NCI-H526 (cell line): Measurements from ENCODE around the gene TLR4.

Experiments
- DNase-seq, 2 experiments: peaks; one replicate each; lab custom pipeline; 2025; lab: John Stamatoyannopoulos, UW

Gene TLR4

DNA sequence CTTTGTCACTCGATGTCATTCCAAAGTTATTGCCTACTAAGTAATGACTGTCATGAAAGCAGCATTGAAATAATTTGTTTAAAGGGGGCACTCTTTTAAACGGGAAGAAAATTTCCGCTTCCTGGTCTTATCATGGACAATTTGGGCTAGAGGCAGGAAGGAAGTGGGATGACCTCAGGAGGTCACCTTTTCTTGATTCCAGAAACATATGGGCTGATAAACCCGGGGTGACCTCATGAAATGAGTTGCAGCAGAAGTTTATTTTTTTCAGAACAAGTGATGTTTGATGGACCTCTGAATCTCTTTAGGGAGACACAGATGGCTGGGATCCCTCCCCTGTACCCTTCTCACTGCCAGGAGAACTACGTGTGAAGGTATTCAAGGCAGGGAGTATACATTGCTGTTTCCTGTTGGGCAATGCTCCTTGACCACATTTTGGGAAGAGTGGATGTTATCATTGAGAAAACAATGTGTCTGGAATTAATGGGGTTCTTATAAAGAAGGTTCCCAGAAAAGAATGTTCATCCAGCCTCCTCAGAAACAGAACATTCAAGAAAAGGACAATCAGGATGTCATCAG is 11.3 kb downstream of the TLR4 start:
- DNase-seq: no peak

DNA sequence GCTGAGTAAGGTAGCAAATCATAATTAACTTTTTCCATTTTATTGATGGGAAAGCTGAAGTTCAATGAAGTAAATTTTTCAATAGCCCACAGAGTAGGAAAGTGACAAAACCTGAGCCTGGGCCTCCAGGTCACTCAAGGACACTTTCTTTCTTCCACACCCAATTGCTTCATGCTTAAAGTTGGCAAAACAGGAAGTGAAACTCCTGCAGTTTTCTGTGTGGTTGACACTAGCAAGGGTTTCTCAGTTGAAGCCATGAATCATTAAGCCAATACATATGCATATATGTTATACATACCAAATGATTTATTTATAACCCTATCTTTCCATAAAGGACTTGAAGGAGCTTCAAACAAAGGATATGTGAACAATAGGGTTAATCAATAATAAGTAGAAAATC is 13.9 kb downstream of the TLR4 start:
- DNase-seq: no peak

DNA sequence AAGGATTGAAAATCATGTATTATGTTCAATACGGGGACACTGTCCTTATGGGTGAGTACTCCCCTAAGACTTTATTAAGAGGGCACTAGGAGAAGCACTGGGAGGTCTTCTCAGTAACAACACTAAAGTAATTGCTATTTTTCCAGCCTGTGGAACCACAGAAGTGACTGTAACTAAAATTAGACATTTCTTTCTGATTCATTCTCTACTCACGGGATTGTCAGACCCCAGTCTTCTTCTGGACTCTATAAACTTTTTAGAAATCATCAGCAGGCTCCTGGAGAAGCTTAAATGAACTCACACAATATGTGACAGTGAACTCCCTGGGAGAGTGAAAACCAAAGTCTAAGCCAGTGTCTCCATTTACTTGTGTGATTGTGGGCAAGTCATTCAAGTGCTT is 14.5 kb downstream of the TLR4 start:
- DNase-seq: no peak

DNA sequence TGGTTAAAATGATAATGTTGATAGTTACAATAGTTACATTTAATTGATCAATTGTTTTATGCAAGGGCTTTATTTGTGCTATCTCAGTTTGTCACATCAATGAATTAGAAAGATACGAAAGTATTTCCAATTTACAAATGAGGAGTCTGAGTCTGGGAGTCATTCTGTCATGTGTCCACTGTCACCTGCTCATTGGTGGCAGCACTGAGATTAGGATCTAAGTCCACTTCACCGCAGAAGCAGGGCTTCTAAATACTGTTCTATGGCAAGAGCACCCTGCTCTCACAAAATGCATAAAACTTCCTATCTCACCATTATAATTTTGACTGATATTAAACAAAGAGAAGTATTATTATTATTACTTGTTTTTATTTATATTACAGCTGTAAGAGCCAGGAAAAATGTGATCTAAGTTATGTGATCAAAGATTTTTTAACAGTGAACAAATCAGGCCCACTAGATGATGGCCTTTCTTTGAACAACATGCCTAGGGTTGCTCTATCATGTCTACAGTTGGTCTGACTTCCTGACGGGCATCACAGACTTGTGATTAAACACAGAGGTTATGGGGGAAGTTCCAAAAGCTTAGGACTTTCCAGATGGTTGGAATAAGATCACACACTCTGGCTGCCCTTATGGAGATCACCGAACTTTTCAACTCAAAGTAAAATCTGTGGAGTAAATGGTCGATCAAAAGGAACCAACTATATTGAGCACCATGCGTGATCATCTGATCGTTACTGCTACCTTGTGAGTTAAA is 15.1 kb downstream of the TLR4 start:
- no peak for DNase-seq

DNA sequence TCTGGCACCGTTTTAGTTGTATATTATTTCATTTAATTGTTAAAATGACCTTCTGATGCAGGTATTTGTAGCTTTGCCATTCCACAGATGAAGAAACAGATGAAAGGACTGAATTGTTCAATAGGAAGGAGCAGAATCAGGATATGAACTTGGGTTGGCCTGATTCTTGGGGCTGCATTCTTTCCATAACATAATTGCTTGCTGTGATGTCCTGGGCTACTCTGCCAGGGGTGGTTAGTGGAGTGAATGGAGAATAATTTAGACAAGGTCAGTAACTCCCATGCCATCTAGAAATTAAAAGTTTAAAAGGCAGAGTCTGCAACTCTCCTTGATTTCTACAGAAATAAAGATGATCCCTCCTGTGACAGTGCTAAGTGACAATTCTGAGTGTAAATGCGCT is 15.9 kb downstream of the TLR4 start:
- DNase-seq: no peak

DNA sequence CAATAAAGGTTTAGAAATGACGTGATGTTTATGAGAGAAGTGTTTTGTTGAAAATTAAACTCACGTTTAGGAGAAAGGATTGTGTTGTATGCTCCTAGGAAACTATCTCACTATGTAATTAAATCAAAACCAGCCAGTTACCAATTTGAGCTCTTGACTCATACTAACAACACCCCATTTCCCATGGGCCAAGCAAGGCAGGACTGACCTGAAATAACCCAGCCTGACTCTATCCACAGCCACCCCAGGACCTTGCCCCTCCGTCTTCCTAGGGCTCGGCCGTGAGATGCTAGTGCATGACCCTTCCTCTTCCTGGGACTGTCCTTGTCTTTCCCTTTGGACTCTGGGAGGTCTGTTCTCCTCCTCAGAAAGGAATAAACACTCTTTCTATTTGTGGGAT is 16.4 kb downstream of the TLR4 start:
- no peak for DNase-seq

DNA sequence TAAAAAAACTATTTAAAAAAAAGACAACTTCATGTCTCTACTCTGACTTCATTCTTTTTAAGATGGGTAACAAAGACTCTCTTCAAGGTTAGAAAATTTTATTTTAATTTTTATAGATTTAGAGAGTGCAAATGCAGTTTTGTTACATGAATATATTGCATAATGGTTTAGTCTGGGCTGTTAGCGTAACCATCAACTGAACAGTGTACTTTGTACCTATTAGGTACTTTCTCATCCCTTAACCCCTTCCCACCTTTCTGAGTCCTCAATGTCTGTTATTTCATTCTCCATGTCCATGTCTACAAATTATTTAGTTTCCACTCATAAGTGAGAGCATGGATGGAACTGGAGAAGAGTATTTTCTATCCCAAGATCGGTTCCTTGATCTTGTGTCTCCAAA is 16.8 kb downstream of the TLR4 start:
- DNase-seq: no peak

DNA sequence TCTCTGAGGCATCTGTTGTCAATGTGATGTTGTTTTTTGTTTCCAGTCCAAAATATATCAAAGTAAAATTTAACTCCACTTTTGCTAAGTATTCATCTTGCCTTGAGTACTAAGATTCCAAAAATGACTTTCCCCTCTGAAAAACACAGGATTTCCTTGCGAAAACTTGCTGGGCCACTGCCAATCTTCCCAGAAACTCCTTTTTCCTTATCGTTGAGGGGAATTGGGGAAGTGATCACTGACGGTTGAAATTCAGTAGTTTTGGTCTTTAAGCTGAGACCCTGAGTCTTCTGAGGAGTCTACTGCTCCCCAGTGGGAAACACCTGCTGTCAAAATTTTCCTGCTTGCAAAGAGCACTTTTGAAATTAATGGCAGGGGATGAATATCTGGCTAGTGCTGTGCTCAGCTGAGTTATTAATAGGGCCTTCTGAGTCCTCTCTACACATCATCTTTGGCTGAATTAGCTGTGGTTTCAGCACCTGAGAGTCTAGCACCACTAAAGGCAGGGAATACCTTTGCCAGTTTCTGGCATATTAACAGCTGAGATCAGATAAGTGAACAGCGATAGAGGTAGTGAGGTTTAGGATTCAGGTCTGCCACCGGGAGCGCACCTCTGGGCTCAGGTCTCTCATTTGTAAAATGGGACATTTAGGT is 18.0 kb downstream of the TLR4 start:
- no peak for DNase-seq

DNA sequence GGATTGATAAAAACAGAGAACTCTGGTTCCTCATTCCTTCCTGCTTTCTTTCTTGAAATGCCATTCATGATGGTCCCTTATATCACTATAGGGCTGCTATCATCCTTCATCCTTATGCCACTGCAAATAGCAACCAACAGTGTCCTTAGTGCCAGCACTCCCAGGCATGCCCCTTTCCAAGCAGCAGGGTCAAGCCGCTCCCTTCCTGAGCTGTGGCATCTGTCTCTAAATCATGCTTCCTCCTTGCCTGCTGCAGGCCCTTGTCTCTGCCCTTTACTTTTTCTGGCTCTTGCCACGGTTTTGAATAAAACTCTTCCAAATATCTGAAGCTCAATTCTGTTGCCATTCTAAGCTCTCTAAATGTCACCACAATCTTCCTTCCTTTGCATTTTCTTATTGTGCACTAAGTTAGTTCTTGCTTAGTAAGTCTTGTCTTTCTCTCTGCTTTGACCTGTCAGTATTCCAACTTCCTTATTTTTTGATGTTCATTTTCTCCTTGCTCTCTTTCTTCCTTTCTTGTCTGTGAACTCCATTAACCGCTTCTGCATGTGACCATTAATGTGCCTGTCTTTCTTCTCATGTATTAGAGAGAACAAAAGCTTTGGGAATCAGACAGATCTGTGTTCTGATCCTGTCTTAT is 19.9 kb downstream of the TLR4 start:
- DNase-seq: no peak

DNA sequence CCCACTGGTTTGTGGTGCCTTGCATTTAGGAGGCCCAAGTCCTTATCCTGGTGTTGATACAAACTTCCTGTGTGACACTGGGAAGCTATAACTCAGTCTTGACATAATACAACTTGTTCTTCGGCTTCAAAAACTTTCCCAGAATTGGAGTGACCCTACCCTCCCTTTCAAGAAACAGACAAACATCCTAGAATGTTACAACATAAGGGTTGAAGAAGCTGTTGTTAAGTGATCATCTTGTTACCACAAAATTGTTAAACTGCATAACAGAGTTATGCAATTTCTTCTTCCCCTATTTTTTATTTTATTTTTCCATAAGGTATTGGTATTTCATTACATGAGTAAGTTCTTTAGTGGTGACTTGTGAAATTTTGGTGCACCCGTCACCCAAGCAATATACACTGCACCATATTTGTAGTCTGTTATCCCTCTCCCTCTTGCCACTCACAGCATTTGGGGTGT is 21.3 kb downstream of the TLR4 start:
- no peak for DNase-seq

DNA sequence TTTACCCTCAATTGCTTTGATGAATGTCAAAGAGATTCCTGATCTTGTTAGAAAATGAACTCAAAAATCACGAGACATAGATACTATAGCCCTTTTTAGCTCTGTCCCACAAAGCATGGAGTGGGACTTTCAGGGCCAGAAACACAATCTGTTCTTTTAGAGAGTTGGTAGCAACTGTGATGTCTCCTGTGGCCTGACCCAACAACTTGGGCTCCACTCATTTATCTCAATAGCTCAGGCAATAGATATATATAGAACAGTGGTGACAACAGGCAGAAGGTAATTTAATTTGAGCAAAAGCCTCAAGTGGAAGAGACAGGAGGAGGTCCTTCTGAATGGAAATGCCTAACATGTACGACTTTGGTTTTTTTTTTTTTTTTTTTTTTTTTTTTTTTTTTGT is 25.2 kb downstream of the TLR4 start:
- DNase-seq: no peak

DNA sequence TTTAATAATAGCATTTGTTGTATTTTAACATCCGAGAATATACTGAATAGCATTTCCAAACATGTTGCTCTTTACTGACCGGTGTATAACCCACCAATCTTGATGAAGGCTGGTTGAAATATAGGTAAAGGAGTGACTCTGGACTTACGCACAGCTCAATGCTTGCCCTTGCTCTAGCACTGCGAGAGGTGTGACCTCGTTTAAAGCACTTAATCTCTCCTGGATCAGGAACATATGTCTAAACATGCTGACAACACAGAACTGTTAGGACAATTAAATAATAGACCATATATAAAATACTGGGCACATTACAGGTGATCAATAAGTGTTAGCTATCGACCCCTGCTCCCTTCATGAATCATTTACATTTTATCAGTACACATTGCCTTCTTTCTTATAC is 28.3 kb downstream of the TLR4 start:
- DNase-seq: no peak

DNA sequence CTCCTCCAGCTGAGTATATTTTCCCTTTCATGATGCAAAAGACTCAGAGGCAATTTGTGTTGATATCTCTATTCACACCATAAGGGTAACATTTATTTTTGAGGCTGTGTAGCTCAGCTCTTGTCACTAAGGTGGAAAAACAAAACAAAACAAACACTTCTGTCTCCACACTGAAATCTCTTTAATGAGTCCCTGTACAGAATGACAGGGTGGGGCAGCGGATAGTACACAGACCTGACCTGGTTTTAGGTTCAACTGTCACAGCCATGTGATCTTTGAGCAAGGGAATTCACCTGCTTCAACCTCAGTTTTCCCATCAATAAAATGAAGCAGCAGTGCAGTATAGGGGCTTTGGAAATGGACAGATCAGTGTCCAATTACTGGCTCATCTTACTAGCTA is 29.3 kb downstream of the TLR4 start:
- no peak for DNase-seq

DNA sequence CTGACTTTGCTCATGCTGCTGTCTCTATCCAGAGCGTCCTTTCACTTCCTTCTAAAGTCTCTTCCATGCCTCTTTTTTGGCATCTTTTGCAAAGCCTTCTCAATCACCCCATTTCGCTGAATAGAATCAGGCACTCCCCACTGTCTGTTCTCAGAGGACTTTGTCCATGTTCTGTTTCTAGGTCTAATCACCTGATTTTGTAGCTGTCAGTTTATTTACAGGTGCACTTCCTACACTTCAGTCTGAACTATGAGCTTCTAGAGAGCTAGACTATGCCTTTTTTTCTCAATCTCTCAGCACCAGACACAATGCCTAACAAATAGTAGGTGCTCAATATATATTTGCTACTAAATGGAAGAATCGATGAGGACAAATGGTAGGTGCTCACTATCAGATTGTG is 29.9 kb downstream of the TLR4 start:
- DNase-seq: no peak

DNA sequence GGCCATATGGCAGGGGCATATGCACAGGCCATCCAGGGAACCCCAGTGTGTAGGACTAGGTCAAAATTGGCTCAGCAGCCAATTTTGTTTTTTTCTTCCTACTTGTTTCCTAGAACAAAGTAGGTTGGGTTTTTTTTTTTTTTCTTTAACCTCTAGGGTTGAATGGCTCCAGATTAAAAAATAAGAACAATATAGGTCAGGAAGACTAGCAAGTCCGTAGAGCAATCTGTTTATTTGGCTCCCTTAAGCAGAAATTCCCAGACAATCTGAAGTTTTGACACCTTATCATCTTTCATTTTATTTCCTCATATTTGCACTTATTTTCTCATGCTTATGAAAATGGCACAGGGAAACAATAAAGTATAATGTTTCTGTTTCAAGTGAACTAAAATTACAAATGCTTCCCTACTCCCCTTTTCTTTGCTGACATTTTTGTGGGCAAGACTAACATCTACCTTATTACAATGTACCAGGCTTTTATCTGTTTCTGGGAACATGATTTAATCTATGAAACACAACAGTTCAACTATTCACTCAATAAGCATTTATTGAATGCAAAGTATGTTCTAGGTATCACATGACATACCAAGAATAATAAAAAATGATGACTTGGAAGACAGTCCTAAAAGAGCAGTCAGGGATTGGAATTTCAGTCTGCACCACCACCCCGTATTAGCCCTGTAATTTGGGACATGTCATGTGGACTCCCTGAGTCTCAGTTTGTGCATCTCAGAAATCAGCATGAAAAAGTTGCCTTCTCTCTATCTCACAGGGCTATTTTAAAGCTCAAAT is 30.5 kb downstream of the TLR4 start:
- no peak for DNase-seq

DNA sequence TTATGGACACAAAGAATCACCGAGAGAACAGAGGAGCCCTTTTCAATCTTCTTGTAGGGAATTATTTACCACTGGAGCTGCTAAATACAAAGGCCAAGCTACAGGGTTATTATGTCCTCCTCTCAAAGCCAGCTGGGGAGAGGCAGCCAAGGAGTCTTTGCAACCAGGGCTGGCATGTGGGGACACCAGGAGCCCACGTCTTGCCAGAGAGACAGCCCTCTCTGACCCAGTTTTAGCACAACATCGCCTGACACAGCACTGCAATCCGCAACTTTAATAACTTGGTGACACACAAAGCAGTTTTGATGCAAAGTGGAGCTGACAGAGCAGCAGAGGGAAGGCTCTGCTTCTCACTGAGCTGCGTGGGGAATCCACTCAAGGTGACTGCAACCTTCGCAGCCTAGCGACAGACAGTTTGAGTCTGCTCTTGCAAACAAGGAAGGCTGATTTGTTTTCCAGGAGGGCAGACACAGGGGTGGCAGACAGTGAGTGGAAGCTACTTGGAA is 33.6 kb downstream of the TLR4 start:
- DNase-seq: no peak

DNA sequence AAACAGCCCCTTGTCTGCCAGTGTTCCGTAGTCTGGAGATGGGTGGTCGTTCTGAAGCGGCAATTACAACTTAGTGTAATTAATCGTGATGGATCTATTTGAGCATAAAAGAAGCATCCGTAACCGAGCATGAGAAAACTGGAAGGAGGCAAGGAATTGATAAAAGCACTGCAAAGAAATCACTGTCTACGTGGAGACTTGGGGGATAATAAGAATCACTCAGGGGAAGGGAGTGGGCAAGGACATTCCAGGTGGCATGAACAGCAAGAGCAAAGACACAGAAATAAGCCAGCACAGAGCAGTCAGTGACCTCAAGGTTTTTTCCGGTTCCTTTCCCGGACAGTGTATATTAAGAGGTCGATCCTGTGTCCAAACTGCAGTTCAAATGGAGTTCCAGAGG is 35.0 kb downstream of the TLR4 start:
- no peak for DNase-seq

DNA sequence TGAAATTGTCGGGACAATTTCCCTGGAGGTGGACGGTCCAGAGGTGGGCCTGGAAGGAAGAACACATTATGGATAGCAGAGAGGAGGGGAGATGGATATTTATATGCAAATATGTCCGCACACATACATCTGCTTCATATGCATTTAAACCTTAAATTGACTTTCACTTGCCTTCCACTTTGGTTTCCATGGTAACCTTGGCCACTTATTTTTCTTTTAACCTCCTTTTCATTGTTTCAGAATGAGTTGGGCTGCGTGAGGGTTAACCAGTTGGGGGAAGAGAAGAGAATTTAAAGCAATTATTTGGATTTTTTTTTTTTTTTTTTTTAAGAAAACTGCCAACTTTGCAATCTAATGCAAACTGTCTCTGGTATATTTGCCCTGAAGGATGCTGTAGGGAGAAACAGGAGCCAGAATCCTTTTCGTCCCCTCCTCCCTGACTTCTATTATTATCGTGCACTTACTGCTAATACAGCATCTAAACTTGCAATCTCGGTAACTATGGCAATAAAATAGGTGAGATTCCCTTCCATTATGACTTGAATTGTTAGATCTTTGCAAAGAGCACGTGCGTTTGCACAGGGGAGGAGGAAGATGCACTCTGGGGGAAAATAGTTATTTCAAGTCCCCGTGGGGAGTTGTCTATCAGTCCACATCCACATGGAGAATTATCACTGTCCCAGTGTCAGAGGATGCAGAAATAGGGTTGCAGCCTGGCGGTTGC is 35.6 kb downstream of the TLR4 start:
- no peak for DNase-seq

DNA sequence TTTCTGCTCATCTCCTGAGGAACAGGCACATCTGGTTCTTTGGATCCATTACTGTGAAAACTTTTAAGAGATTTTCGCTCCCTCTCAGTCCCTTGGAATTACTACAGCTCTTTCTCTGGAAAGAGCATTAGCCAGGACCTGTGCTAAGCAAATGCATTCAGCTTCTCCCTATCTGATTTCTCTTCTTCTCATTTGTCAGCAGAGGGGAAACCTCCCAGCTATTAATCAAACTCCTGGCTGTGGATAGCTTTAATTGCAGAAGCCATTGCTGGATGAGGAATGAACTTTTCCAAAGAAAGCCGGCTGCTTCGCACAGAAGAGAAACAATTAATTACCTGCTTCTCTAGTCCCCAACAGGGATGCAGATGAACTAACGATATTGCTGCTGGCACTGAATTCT is 37.9 kb downstream of the TLR4 start:
- no peak for DNase-seq

DNA sequence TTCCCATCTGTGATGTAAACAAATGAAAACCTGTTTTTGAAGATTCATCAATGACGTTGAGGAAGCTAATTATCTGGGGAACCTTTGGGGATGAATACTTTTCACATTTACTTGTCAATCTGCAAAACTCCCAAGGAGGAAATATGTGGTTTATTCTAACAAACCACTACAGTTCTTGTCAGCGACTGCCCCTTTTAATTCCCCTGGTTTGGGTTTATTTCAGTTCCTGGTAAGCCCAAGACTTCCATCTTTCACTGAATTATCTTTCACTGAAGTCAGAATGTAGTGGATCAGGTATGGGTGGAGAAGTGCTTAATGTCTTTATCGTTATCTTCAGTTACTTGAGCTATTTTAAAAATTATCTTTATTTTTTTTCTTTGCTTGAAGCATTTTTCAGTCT is 40.2 kb downstream of the TLR4 start:
- no peak for DNase-seq

DNA sequence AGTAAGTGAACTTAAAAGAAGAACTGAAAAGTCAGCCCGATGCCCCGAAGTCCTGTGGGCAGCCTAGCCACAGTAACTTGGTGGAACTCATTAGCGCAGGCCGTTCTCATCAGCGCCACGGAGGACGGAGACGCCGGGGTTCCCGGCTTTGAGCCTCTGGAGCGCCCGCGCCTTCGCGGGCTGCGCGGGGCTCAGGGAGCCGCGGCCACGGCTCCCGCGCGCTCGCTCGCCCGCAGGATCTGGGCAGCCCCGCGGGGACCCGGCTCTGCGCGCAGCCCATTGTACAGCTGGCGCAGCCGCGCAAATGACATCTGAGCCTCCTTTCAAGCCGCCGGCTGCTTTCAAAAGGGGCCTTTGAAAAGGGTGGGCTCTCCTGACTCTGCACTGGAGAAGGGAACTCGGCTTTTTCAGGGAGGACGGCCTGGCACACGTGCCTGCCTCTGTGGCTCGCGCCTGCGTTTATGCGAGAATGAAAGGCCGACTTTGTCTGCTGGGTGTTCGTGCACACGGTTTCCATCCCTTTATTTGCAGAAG is 40.7 kb downstream of the TLR4 start:
- DNase-seq: no peak
